H1 (cell line): ENCODE measurements around the gene CCNK. TPM values are rescaled to one million over a fixed set of nuclear protein-coding genes. Genes with fewer than 3 reads are reported as not detected.

ENCODE experiments used
- CTCF ChIA-PET: fragments of 300-600 bp; sonication (Branson Sonifier 250); formaldehyde crosslinking; loops from one replicate; lab custom pipeline; 2021; ENCODE audit not compliant: partially characterized antibody; lab: Charles Lee
- POLR2A ChIA-PET: fragments of 300-600 bp; sonication (Branson Sonifier 250); formaldehyde crosslinking; loops from one replicate; lab custom pipeline; 2021; ENCODE audit warnings: inconsistent platforms; ENCODE audit not compliant: partially characterized antibody; lab: Charles Lee
- DNase-seq, 2 experiments: peaks; one replicate each; pipeline versions ENCODE4 v3.0.0 to v3.0.0-alpha.2; 2010 to 2022; ENCODE audit warnings: low spot score in 2 of 2, low read depth in 1 of 2, mixed read lengths in 1 of 2
- FAIRE-seq: peaks from 2 replicates; lab custom pipeline; 2011; peaks lifted over from hg19 to GRCh38; lab: Jason Lieb, UNC
- H2AFZ ChIP-seq: 2 replicates; pipeline ENCODE4 v1.8.1; 2012; ENCODE audit warnings: low read length, inconsistent platforms
- H2AK5ac ChIP-seq: 2 replicates; pipeline ENCODE4 v1.6.1; 2013; ENCODE audit warnings: low read depth, low read length
- H2BK120ac ChIP-seq: replicated peaks from 2 replicates; pipeline ENCODE3; 2013; ENCODE audit warnings: low read depth, low read length, inconsistent platforms
- H2BK12ac ChIP-seq: 2 replicates; pipeline ENCODE4 v1.6.1; 2013; ENCODE audit warnings: low read depth, low read length
- H2BK15ac ChIP-seq: 2 replicates; pipeline ENCODE4 v1.6.1; 2013; ENCODE audit warnings: low read length
- H2BK20ac ChIP-seq: 2 replicates; pipeline ENCODE4 v1.6.1; 2013; ENCODE audit warnings: low read length
- H2BK5ac ChIP-seq: 2 replicates; pipeline ENCODE4 v1.6.1; 2013; ENCODE audit warnings: low read depth, low read length
- H3K14ac ChIP-seq: 2 replicates; pipeline ENCODE4 v1.6.1; 2013; ENCODE audit warnings: inconsistent platforms; ENCODE audit not compliant: insufficient read length
- H3K18ac ChIP-seq: 2 replicates; pipeline ENCODE4 v1.6.1; 2013; ENCODE audit warnings: low read length; ENCODE audit errors: extremely low read depth
- H3K23ac ChIP-seq: 2 replicates; pipeline ENCODE4 v1.6.1; 2013; ENCODE audit warnings: inconsistent platforms; ENCODE audit not compliant: insufficient read length
- H3K23me2 ChIP-seq: 2 replicates; pipeline ENCODE4 v1.6.1; 2013; ENCODE audit warnings: low read depth, low read length
- H3K27ac ChIP-seq: 2 replicates; pipeline ENCODE4 v1.6.1; 2011; ENCODE audit warnings: low read depth, low read length, inconsistent platforms
- H3K27me3 ChIP-seq, 4 experiments: replicated peaks in 1 of 4; 1 replicate in 1 of 4; 2 replicates in 3 of 4; pipeline versions ENCODE4 v1.6.1 to v1.8.1; 2011 to 2013; ENCODE audit warnings: low read length in 3 of 4, mild to moderate bottlenecking in 3 of 4, inconsistent platforms in 2 of 4, mixed read lengths in 2 of 4, moderate library complexity in 1 of 4; ENCODE audit not compliant: control insufficient read depth in 3 of 4, insufficient read depth in 3 of 4; ENCODE audit errors: extremely low read depth in 1 of 4
- H3K36me3 ChIP-seq, 4 experiments: 2 replicates each; pipeline versions ENCODE4 v1.6.1 to v1.8.1; 2011 to 2013; ENCODE audit warnings: mild to moderate bottlenecking in 4 of 4, low read length in 3 of 4, moderate library complexity in 2 of 4, control low read depth in 1 of 4, inconsistent platforms in 1 of 4; ENCODE audit not compliant: insufficient read depth in 4 of 4, control insufficient read depth in 2 of 4
- H3K4ac ChIP-seq: replicated peaks from 2 replicates; pipeline ENCODE3; 2013; ENCODE audit warnings: low read length, low read depth, mixed read lengths, inconsistent platforms; ENCODE audit not compliant: insufficient read length
- H3K4me1 ChIP-seq, 4 experiments: replicated peaks in 1 of 4; 1 replicate in 1 of 4; 2 replicates in 3 of 4; pipeline versions ENCODE4 v1.6.1 to v1.8.1; 2011 to 2013; ENCODE audit warnings: low read length in 3 of 4, inconsistent platforms in 2 of 4, mixed read lengths in 1 of 4; ENCODE audit not compliant: insufficient read depth in 4 of 4, control insufficient read depth in 3 of 4
- H3K4me2 ChIP-seq, 2 experiments: 2 replicates each; pipeline versions ENCODE4 v1.6.1 to v1.8.1; 2011 to 2013; ENCODE audit warnings: low read depth in 2 of 2, low read length in 2 of 2, control low read depth in 1 of 2, inconsistent platforms in 1 of 2, mild to moderate bottlenecking in 1 of 2; ENCODE audit not compliant: insufficient read depth in 1 of 2
- H3K4me3 ChIP-seq, 4 experiments: fragments of 200-600, 300-600 bp in 1 of 4; sonication (generic), shearing (Covaris generic), sonication (Bioruptor Twin) in 1 of 4; 2 replicates each; pipeline versions ENCODE4 v1.5.1 to v1.8.1; 2011 to 2016; ENCODE audit warnings: low read length in 4 of 4, low read depth in 3 of 4, control low read depth in 2 of 4, inconsistent platforms in 2 of 4, mild to moderate bottlenecking in 2 of 4, mixed read lengths in 1 of 4, moderate library complexity in 1 of 4; ENCODE audit not compliant: insufficient read depth in 2 of 4; ENCODE audit errors: extremely low read depth in 1 of 4
- H3K56ac ChIP-seq: replicated peaks from 2 replicates; pipeline ENCODE3; 2013; ENCODE audit warnings: low read depth, mild to moderate bottlenecking, mixed read lengths, low read length, inconsistent platforms; ENCODE audit not compliant: insufficient read length
- H3K79me1 ChIP-seq: 2 replicates; pipeline ENCODE4 v1.6.1; 2013; ENCODE audit warnings: low read depth, low read length, control low read depth
- H3K79me2 ChIP-seq, 2 experiments: 2 replicates each; pipeline versions ENCODE4 v1.6.1 to v1.8.1; 2012 to 2013; ENCODE audit warnings: low read length in 2 of 2, mild to moderate bottlenecking in 2 of 2, inconsistent platforms in 1 of 2; ENCODE audit not compliant: insufficient read depth in 2 of 2, control insufficient read depth in 1 of 2
- H3K9ac ChIP-seq, 4 experiments: replicated peaks in 1 of 4; 1 replicate in 1 of 4; 2 replicates in 3 of 4; pipeline versions ENCODE4 v1.6.1 to v1.8.1; 2011 to 2013; ENCODE audit warnings: low read depth in 3 of 4, low read length in 3 of 4, control low read depth in 2 of 4, mild to moderate bottlenecking in 2 of 4, moderate library complexity in 2 of 4, inconsistent platforms in 1 of 4; ENCODE audit errors: extremely low read depth in 1 of 4
- H3K9me3 ChIP-seq, 2 experiments: 2 replicates each; pipeline versions ENCODE4 v1.6.1 to v1.8.1; 2012 to 2013; ENCODE audit warnings: mild to moderate bottlenecking in 2 of 2, moderate library complexity in 2 of 2, control low read depth in 1 of 2, inconsistent platforms in 1 of 2, low read depth in 1 of 2, low read length in 1 of 2, mixed read lengths in 1 of 2; ENCODE audit not compliant: insufficient read depth in 2 of 2
- H4K20me1 ChIP-seq, 2 experiments: replicated peaks in 1 of 2; 2 replicates each; pipeline versions ENCODE3 to v1.8.1; 2011 to 2013; ENCODE audit warnings: inconsistent platforms in 2 of 2, low read length in 2 of 2, mild to moderate bottlenecking in 1 of 2; ENCODE audit not compliant: insufficient read depth in 2 of 2, control insufficient read depth in 1 of 2
- H4K5ac ChIP-seq: 2 replicates; pipeline ENCODE4 v1.6.1; 2013; ENCODE audit warnings: low read length, low read depth, mixed read lengths, inconsistent platforms; ENCODE audit not compliant: insufficient read length
- H4K8ac ChIP-seq: 2 replicates; pipeline ENCODE4 v1.8.0; 2013; ENCODE audit warnings: mild to moderate bottlenecking, moderate library complexity, low read length, inconsistent platforms; ENCODE audit not compliant: insufficient read depth; ENCODE audit errors: extremely low read depth
- H4K91ac ChIP-seq: replicated peaks from 2 replicates; pipeline ENCODE3; 2013; ENCODE audit warnings: low read length, mixed read lengths, inconsistent platforms; ENCODE audit not compliant: insufficient read length
- CEBPB ChIP-seq: IDR thresholded peaks from 2 replicates; pipeline ENCODE4 v1.6.1; 2012; ENCODE audit warnings: low read depth, low read length
- CHD1 ChIP-seq: IDR thresholded peaks from 2 replicates; pipeline ENCODE4 v1.6.1; 2012; ENCODE audit warnings: low read depth, low read length, improper control_type of control experiment
- EGR1 ChIP-seq: IDR thresholded peaks from 2 replicates; pipeline ENCODE4 v1.6.1; 2011; ENCODE audit warnings: low read depth, low read length, borderline replicate concordance
- EP300 ChIP-seq, 2 experiments: IDR thresholded peaks; 1 replicate in 1 of 2; 2 replicates in 1 of 2; pipeline ENCODE4 v1.6.1; 2011 to 2012; ENCODE audit warnings: low read depth in 2 of 2, low read length in 2 of 2, mild to moderate bottlenecking in 2 of 2, borderline replicate concordance in 1 of 2, inconsistent platforms in 1 of 2, moderate library complexity in 1 of 2
- FOSL1 ChIP-seq: IDR thresholded peaks from 2 replicates; pipeline ENCODE4 v1.6.1; 2011; ENCODE audit warnings: mild to moderate bottlenecking, low read depth, low read length, moderate library complexity; ENCODE audit not compliant: insufficient read depth
- KDM1A ChIP-seq: fragments of 200-600, 300-600 bp; sonication (generic); IDR thresholded peaks from 2 replicates; pipeline ENCODE4 v1.7.1; 2016; ENCODE audit warnings: mild to moderate bottlenecking, low read length, borderline replicate concordance
- KDM4A ChIP-seq: IDR thresholded peaks from one replicate; pipeline ENCODE4 v1.7.1; 2012; ENCODE audit warnings: low read depth, mild to moderate bottlenecking, moderate library complexity, low read length, inconsistent platforms; ENCODE audit not compliant: severe bottlenecking
- WGBS, 2 experiments: shearing (Covaris generic) in 1 of 2; methylation state at CpG; one replicate each; pipeline versions ENCODE4 v1.1.6 to v1.1.7; 2013 to 2015; ENCODE audit warnings: low lambda C conversion rate in 2 of 2, mixed read lengths in 2 of 2, inconsistent platforms in 1 of 2, low coverage in 1 of 2, missing lambda C conversion rate in 1 of 2; ENCODE audit not compliant: insufficient replicate concordance in 2 of 2, insufficient coverage in 1 of 2, insufficient read length in 1 of 2; ENCODE audit errors: extremely low coverage in 1 of 2, missing lambda C conversion rate in 1 of 2; 5-methylcytosine and 5-hydroxymethylcytosine counted together
- polyA plus RNA-seq, 7 experiments: library from polyadenylated mRNA; depleted of rRNA in 3 of 7; stranded (reverse) in 5 of 7; unstranded in 2 of 7; fragments of >200 nt in 5 of 7; fragments of 200-250 nt in 2 of 7; gene quantifications; 1 replicate in 5 of 7; 2 replicates in 1 of 7; 4 replicates in 1 of 7; pipeline versions ENCODE4 v1.2.1 to v1.2.3, GENCODE V29; 2011 to 2013; ENCODE audit warnings: missing spikeins in 2 of 7, mixed read lengths in 2 of 7
- total RNA-seq: library from RNA; stranded (reverse); fragmentation: NEBNext Ultra II Directional; extraction: Animal tissue kit (Norgen Biotek cat#: 25700); gene quantifications from 2 replicates; pipeline ENCODE4 v1.2.1, GENCODE V29; 2021

Gene CCNK
- total and polyA plus RNA-seq, 2 of the 8 experiments (the other 6 are each of a cell fraction or from before 2014, with no cell fraction given), result 10.7 to 82.7 TPM

GRCh38 chr14:99461411-99462085 lies 19.7 kb upstream of the CCNK start:
- H3K23ac ChIP-seq, result no peak overlapping the region
- H3K9me3 ChIP-seq, result no peaks in the 10 kb centered on the region
- no peaks in the 10 kb centered on the region for H4K20me1 ChIP-seq
- no peak overlapping the region for H4K91ac ChIP-seq
- H2BK5ac ChIP-seq, result no peak overlapping the region
- H3K18ac ChIP-seq, result no peak overlapping the region
- no peak overlapping the region for H2BK20ac ChIP-seq
- no peak overlapping the region for H4K8ac ChIP-seq
- FAIRE-seq, result no peak
- no peaks in the 10 kb centered on the region for H3K23me2 ChIP-seq
- ChIA-PET POLR2A (interaction anchor here (0.9 kb wide), 1 partner anchor 49 kb away, joined by 3 read pairs; no protein-coding TSS in a partner anchor), CTCF (interaction anchor here (0.6 to 5.2 kb wide), 16 partner anchors 10 to 438 kb away, joined by 3 to 19 read pairs (median 4); no protein-coding TSS in a partner anchor)
- peaks cover 0 to 18% (median 12%) of the 10 kb centered on the region in 4 experiments; a peak in 5 of 7 replicates for H3K4me1 ChIP-seq
- H2AK5ac ChIP-seq, result no peak overlapping the region
- H3K27me3 ChIP-seq, result no peaks in the 10 kb centered on the region
- H3K4me2 ChIP-seq, result no peak overlapping the region
- no peak overlapping the region for H3K4me3 ChIP-seq
- peaks cover 4 to 14% (median 8%) of the 10 kb centered on the region in 4 experiments; a peak in 6 of 8 replicates for H3K36me3 ChIP-seq
- no peak overlapping the region for H2AFZ ChIP-seq
- peak in 1 of 2 experiments; percentile 2 for DNase-seq
- peaks cover 2% of the 10 kb centered on the region; the same call in 1 of the 2 replicates for H3K79me1 ChIP-seq
- H2BK120ac ChIP-seq, result no peak overlapping the region
- no peak overlapping the region for H3K14ac ChIP-seq
- H3K27ac ChIP-seq, result no peak overlapping the region
- H3K79me2 ChIP-seq, result peaks cover 0 to 15% of the 10 kb centered on the region in 2 experiments; a peak in 2 of 4 replicates
- no peak overlapping the region for H3K9ac ChIP-seq
- no peak overlapping the region for H3K4ac ChIP-seq
- no peak overlapping the region for H4K5ac ChIP-seq
- 95% methylated on average over 5 of the region's 5 CpGs; no CpG with 5 or more reads in 1 of the 2 experiments for WGBS, 2 experiments
- no peak overlapping the region for H2BK12ac ChIP-seq
- no peak overlapping the region for H2BK15ac ChIP-seq
- no peak overlapping the region for H3K56ac ChIP-seq
- TF ChIP-seq CEBPB (no peak), FOSL1 (no peak), KDM4A (no peak), CHD1 (no peak), KDM1A (no peak), EP300 (IDR thresholded peaks at IDR 0.05; ENCODE audit: borderline replicate concordance in 1 of 2, low read depth in 2 of 2, low read length in 2 of 2) (no peak), EGR1 (no peak)
